ENCODE measurements around the gene UBA1.

The UBA1 gene

GRCh38 chrX:47170861-47171692 is 22.6 kb upstream of the UBA1 start:
- Histone ChIP-seq H3K27me3 (ENCODE audit: control insufficient read depth in 1 of 2, insufficient read depth in 1 of 2, low read length in 2 of 2) (peaks cover 0 to 31% of the 10 kb centered on the region in 2 experiments), H3K4me1 (ENCODE audit: control insufficient read depth, insufficient read depth, low read depth, low read length) (peaks cover 1% of the 10 kb centered on the region)
- 96% methylated on average over 17 of the region's 34 CpGs for WGBS

DNA sequence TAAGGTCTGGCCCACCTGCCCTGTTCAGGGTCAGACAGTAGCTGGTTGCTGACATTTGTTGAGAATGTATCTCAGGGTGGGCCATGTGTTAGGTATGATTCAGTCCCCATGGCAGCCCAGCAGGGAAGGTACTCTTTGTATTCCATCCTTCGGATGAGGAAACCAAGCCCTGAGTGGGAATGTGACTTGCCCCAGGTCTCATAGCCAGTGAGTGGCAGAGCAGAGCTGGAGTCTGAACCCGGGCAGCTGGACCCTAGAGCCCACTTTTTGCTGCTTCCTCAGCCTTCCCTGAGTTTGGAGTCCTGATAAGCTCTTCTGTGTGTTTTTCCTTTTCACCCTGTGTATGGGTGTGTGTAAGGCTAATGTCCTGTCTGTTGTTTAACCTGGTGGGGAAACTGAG is 21.6 kb upstream of the UBA1 start:
- Histone ChIP-seq H3K4me2 (ENCODE audit: low read length, poor library complexity, severe bottlenecking) (no peak overlapping the region), H3K18ac (ENCODE audit: low read depth in 1 of 2, low read length in 2 of 2) (no peak overlapping the region), H2BK120ac (ENCODE audit: low read depth, low read length) (no peak overlapping the region), H3K9ac (ENCODE audit: low read length) (no peak overlapping the region), H3K27ac (ENCODE audit: low read length, poor library complexity, severe bottlenecking) (no peak overlapping the region), H2BK5ac (ENCODE audit: low read depth, low read length, poor library complexity, severe bottlenecking) (no peak overlapping the region), H3K4me3 (ENCODE audit: insufficient read depth in 1 of 2, low read depth in 1 of 2, low read length in 2 of 2) (no peak overlapping the region), H2BK12ac (ENCODE audit: low read length in 2 of 2) (no peak overlapping the region), H3K23ac (ENCODE audit: low read length in 2 of 2) (no peak overlapping the region), H3K4ac (ENCODE audit: low read depth in 1 of 2, low read length in 2 of 2) (no peak overlapping the region), H3K4me1 (ENCODE audit: control insufficient read depth, insufficient read depth, low read depth, low read length) (no peaks in the 10 kb centered on the region), H3K27me3 (ENCODE audit: control insufficient read depth in 1 of 2, insufficient read depth in 1 of 2, low read length in 2 of 2) (peaks cover 0 to 37% of the 10 kb centered on the region in 2 experiments), H3K36me3 (ENCODE audit: control insufficient read depth in 1 of 2, insufficient read depth in 2 of 2, low read depth in 1 of 2, low read length in 2 of 2) (peaks cover 57 to 75% of the 10 kb centered on the region in 2 experiments), H2AK5ac (ENCODE audit: low read length, severe bottlenecking) (no peak overlapping the region), H2AFZ (ENCODE audit: low read depth, low read length) (no peak overlapping the region), H4K8ac (ENCODE audit: low read length) (no peak overlapping the region), H4K91ac (ENCODE audit: low read length) (no peak overlapping the region), H3K9me3 (ENCODE audit: control insufficient read depth, low read length) (no peaks in the 10 kb centered on the region), H3K14ac (ENCODE audit: low read length in 2 of 2) (no peak overlapping the region), H2BK15ac (ENCODE audit: low read depth, poor library complexity, severe bottlenecking) (no peak overlapping the region), H3K79me1 (replicated peaks; ENCODE audit: low read length, poor library complexity, severe bottlenecking) (peaks cover 46% of the 10 kb centered on the region)
- 86% methylated on average over 2 of the region's 2 CpGs for WGBS
- DNase-seq: no peak

More at GRCh38 chrX:47170861-47171692, 22.6 kb upstream of the UBA1 start:
- Histone ChIP-seq H3K23ac (ENCODE audit: low read length in 2 of 2) (no peak overlapping the region), H3K9ac (ENCODE audit: low read length) (no peak overlapping the region), H2BK15ac (ENCODE audit: low read depth, poor library complexity, severe bottlenecking) (no peak overlapping the region), H4K91ac (ENCODE audit: low read length) (no peak overlapping the region), H3K4me3 (ENCODE audit: insufficient read depth in 1 of 2, low read depth in 1 of 2, low read length in 2 of 2) (no peak overlapping the region), H3K14ac (ENCODE audit: low read length in 2 of 2) (no peak overlapping the region), H2BK5ac (ENCODE audit: low read depth, low read length, poor library complexity, severe bottlenecking) (no peak overlapping the region), H2BK120ac (ENCODE audit: low read depth, low read length) (no peak overlapping the region), H3K36me3 (ENCODE audit: control insufficient read depth in 1 of 2, insufficient read depth in 2 of 2, low read depth in 1 of 2, low read length in 2 of 2) (peaks cover 48 to 69% of the 10 kb centered on the region in 2 experiments), H3K4me2 (ENCODE audit: low read length, poor library complexity, severe bottlenecking) (no peak overlapping the region), H3K79me1 (replicated peaks; ENCODE audit: low read length, poor library complexity, severe bottlenecking) (peaks cover 46% of the 10 kb centered on the region), H3K18ac (ENCODE audit: low read depth in 1 of 2, low read length in 2 of 2) (no peak overlapping the region), H4K8ac (ENCODE audit: low read length) (no peak overlapping the region), H2BK12ac (ENCODE audit: low read length in 2 of 2) (no peak overlapping the region), H3K27ac (ENCODE audit: low read length, poor library complexity, severe bottlenecking) (no peak overlapping the region), H2AK5ac (ENCODE audit: low read length, severe bottlenecking) (no peak overlapping the region), H3K4ac (ENCODE audit: low read depth in 1 of 2, low read length in 2 of 2) (no peak overlapping the region), H3K9me3 (ENCODE audit: control insufficient read depth, low read length) (no peaks in the 10 kb centered on the region), H2AFZ (ENCODE audit: low read depth, low read length) (no peak overlapping the region)
- DNase-seq: no peak

DNA sequence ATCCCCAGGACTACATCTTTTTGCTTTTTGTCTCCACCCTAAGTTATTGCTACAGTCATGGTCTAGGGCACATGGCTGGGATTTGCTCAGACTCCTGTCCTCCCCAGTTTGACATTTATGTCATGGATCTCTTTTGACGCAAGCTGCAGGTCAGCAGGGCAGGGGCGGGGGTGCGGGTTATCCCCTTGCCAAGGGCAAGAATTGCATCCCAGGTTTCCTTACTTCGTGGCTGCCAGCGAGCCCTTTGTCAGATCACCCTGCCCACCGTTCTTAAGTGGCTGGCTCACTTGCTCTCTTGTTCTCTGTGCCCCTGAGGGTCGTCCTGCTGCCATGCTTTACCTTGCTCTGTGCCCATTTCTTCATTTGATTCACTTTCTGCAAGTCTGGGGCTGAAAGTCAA is 21.1 kb upstream of the UBA1 start:
- Histone ChIP-seq H3K4ac (ENCODE audit: low read depth in 1 of 2, low read length in 2 of 2) (no peak overlapping the region), H2AFZ (ENCODE audit: low read depth, low read length) (no peak overlapping the region), H3K14ac (ENCODE audit: low read length in 2 of 2) (no peak overlapping the region), H2BK120ac (ENCODE audit: low read depth, low read length) (no peak overlapping the region), H4K91ac (ENCODE audit: low read length) (no peak overlapping the region), H3K9me3 (ENCODE audit: control insufficient read depth, low read length) (no peaks in the 10 kb centered on the region), H3K27ac (ENCODE audit: low read length, poor library complexity, severe bottlenecking) (no peak overlapping the region), H2AK5ac (ENCODE audit: low read length, severe bottlenecking) (no peak overlapping the region), H3K9ac (ENCODE audit: low read length) (no peak overlapping the region), H4K8ac (ENCODE audit: low read length) (no peak overlapping the region), H3K4me2 (ENCODE audit: low read length, poor library complexity, severe bottlenecking) (no peak overlapping the region), H3K27me3 (ENCODE audit: control insufficient read depth in 1 of 2, insufficient read depth in 1 of 2, low read length in 2 of 2) (peaks cover 0 to 41% of the 10 kb centered on the region in 2 experiments), H3K36me3 (ENCODE audit: control insufficient read depth in 1 of 2, insufficient read depth in 2 of 2, low read depth in 1 of 2, low read length in 2 of 2) (peaks cover 63 to 80% of the 10 kb centered on the region in 2 experiments), H2BK5ac (ENCODE audit: low read depth, low read length, poor library complexity, severe bottlenecking) (no peak overlapping the region), H3K79me1 (replicated peaks; ENCODE audit: low read length, poor library complexity, severe bottlenecking) (peaks cover 46% of the 10 kb centered on the region), H3K4me3 (ENCODE audit: insufficient read depth in 1 of 2, low read depth in 1 of 2, low read length in 2 of 2) (no peak overlapping the region), H3K4me1 (ENCODE audit: control insufficient read depth, insufficient read depth, low read depth, low read length) (no peaks in the 10 kb centered on the region), H2BK12ac (ENCODE audit: low read length in 2 of 2) (no peak overlapping the region), H3K23ac (ENCODE audit: low read length in 2 of 2) (no peak overlapping the region), H3K18ac (ENCODE audit: low read depth in 1 of 2, low read length in 2 of 2) (no peak overlapping the region), H2BK15ac (ENCODE audit: low read depth, poor library complexity, severe bottlenecking) (no peak overlapping the region)
- DNase-seq: no peak
- 97% methylated on average over 6 of the region's 7 CpGs for WGBS

GRCh38 chrX:47172971-47173792 is 20.4 kb upstream of the UBA1 start:
- DNase-seq: no peak
- H3K23ac ChIP-seq (ENCODE audit: low read length in 2 of 2): no peak overlapping the region
- no peak overlapping the region for H3K18ac ChIP-seq (ENCODE audit: low read depth in 1 of 2, low read length in 2 of 2)
- no peak overlapping the region for H2BK120ac ChIP-seq (ENCODE audit: low read depth, low read length)
- H3K36me3 ChIP-seq (ENCODE audit: control insufficient read depth in 1 of 2, insufficient read depth in 2 of 2, low read depth in 1 of 2, low read length in 2 of 2): peaks cover 68 to 87% of the 10 kb centered on the region in 2 experiments
- H3K27me3 ChIP-seq (ENCODE audit: control insufficient read depth in 1 of 2, insufficient read depth in 1 of 2, low read length in 2 of 2): peaks cover 0 to 47% of the 10 kb centered on the region in 2 experiments
- no peak overlapping the region for H3K9ac ChIP-seq (ENCODE audit: low read length)
- no peaks in the 10 kb centered on the region for H3K9me3 ChIP-seq (ENCODE audit: control insufficient read depth, low read length)
- no peak overlapping the region for H2AFZ ChIP-seq (ENCODE audit: low read depth, low read length)
- WGBS: 97% methylated on average over 17 of the region's 18 CpGs
- H2BK12ac ChIP-seq (ENCODE audit: low read length in 2 of 2): no peak overlapping the region
- no peak overlapping the region for H3K4me3 ChIP-seq (ENCODE audit: insufficient read depth in 1 of 2, low read depth in 1 of 2, low read length in 2 of 2)
- H2AK5ac ChIP-seq (ENCODE audit: low read length, severe bottlenecking): no peak overlapping the region
- H3K4me2 ChIP-seq (ENCODE audit: low read length, poor library complexity, severe bottlenecking): no peak overlapping the region
- no peak overlapping the region for H2BK15ac ChIP-seq (ENCODE audit: low read depth, poor library complexity, severe bottlenecking)
- H3K14ac ChIP-seq (ENCODE audit: low read length in 2 of 2): no peak overlapping the region
- H3K4ac ChIP-seq (ENCODE audit: low read depth in 1 of 2, low read length in 2 of 2): no peak overlapping the region
- H3K4me1 ChIP-seq (ENCODE audit: control insufficient read depth, insufficient read depth, low read depth, low read length): no peaks in the 10 kb centered on the region
- H3K79me1 ChIP-seq (replicated peaks; ENCODE audit: low read length, poor library complexity, severe bottlenecking): peaks cover 49% of the 10 kb centered on the region
- H4K91ac ChIP-seq (ENCODE audit: low read length): no peak overlapping the region
- no peak overlapping the region for H4K8ac ChIP-seq (ENCODE audit: low read length)
- no peak overlapping the region for H2BK5ac ChIP-seq (ENCODE audit: low read depth, low read length, poor library complexity, severe bottlenecking)
- no peak overlapping the region for H3K27ac ChIP-seq (ENCODE audit: low read length, poor library complexity, severe bottlenecking)
